ENCODE results near the gene SMNDC1.

Gene SMNDC1

GRCh38 chr10:110343947-110344346 is 39.2 kb upstream of the SMNDC1 start:
- H3K36me3 Mint-ChIP-seq (ENCODE audit: low read depth) = no peaks in the 10 kb centered on the region
- H3K4me3 Mint-ChIP-seq = no peak overlapping the region
- H3K4me1 Mint-ChIP-seq = no peaks in the 10 kb centered on the region
- H3K27ac Mint-ChIP-seq = no peak overlapping the region
- peaks cover 19% of the 10 kb centered on the region for H3K27me3 Mint-ChIP-seq (ENCODE audit: low read depth, poor library complexity)
- TF ChIP-seq CTCF (IDR thresholded peaks at IDR 0.05) = no peak
- no peak for DNase-seq
- H3K9me3 Mint-ChIP-seq = no peaks in the 10 kb centered on the region

GRCh38 chr10:110340816-110341215 is 36.1 kb upstream of the SMNDC1 start:
- H3K4me1 Mint-ChIP-seq = peaks cover 19% of the 10 kb centered on the region

GRCh38 chr10:110340122-110340521 is 35.4 kb upstream of the SMNDC1 start:
- Mint-ChIP-seq H3K9me3 (no peaks in the 10 kb centered on the region), H3K27ac (peak overlapping the region; percentile 2), H3K36me3 (ENCODE audit: low read depth) (no peaks in the 10 kb centered on the region), H3K27me3 (ENCODE audit: low read depth, poor library complexity) (peaks cover 13% of the 10 kb centered on the region), H3K4me1 (peaks cover 26% of the 10 kb centered on the region), H3K4me3 (no peak overlapping the region)
- TF ChIP-seq CTCF (IDR thresholded peaks at IDR 0.05) = no peak
- no peak for DNase-seq

More at GRCh38 chr10:110340816-110341215, 36.1 kb upstream of the SMNDC1 start:
- TF ChIP-seq CTCF (IDR thresholded peaks at IDR 0.05) = no peak
- DNase-seq = no peak
- Mint-ChIP-seq H3K36me3 (ENCODE audit: low read depth) (no peaks in the 10 kb centered on the region), H3K27me3 (ENCODE audit: low read depth, poor library complexity) (peaks cover 14% of the 10 kb centered on the region), H3K9me3 (no peaks in the 10 kb centered on the region), H3K27ac (no peak overlapping the region), H3K4me3 (no peak overlapping the region)

- no peak for TF ChIP-seq CTCF (IDR thresholded peaks at IDR 0.05)
- Mint-ChIP-seq H3K4me3 (no peak overlapping the region), H3K27ac (no peak overlapping the region), H3K4me1 (peaks cover 28% of the 10 kb centered on the region), H3K36me3 (ENCODE audit: low read depth) (no peaks in the 10 kb centered on the region), H3K27me3 (ENCODE audit: low read depth, poor library complexity) (peaks cover 13% of the 10 kb centered on the region), H3K9me3 (peaks cover under 1% of the 10 kb centered on the region)
- DNase-seq = no peak
These were observed 33.2 kb upstream of the SMNDC1 start for GRCh38 chr10:110337906-110338305.

- Mint-ChIP-seq H3K36me3 (ENCODE audit: low read depth) (no peaks in the 10 kb centered on the region), H3K27me3 (ENCODE audit: low read depth, poor library complexity) (peaks cover 11% of the 10 kb centered on the region)
- TF ChIP-seq CTCF (IDR thresholded peaks at IDR 0.05) = no peak
These were observed 32.7 kb upstream of the SMNDC1 start for GRCh38 chr10:110337401-110337800.

GRCh38 chr10:110336111-110336721 is 31.5 kb upstream of the SMNDC1 start:
- no peak for TF ChIP-seq CTCF (IDR thresholded peaks at IDR 0.05)
- peaks cover 28% of the 10 kb centered on the region for H3K4me1 Mint-ChIP-seq
- no peak overlapping the region for H3K4me3 Mint-ChIP-seq
- peaks cover 13% of the 10 kb centered on the region for H3K9me3 Mint-ChIP-seq
- H3K36me3 Mint-ChIP-seq (ENCODE audit: low read depth) = no peaks in the 10 kb centered on the region
- H3K27ac Mint-ChIP-seq = peak overlapping the region; percentile 76
- DNase-seq = no peak
- H3K27me3 Mint-ChIP-seq (ENCODE audit: low read depth, poor library complexity) = peaks cover 6% of the 10 kb centered on the region

More at GRCh38 chr10:110337401-110337800, 32.7 kb upstream of the SMNDC1 start:
- peaks cover 6% of the 10 kb centered on the region for H3K9me3 Mint-ChIP-seq
- DNase-seq = no peak
- peaks cover 28% of the 10 kb centered on the region for H3K4me1 Mint-ChIP-seq
- H3K4me3 Mint-ChIP-seq = no peak overlapping the region
- no peak overlapping the region for H3K27ac Mint-ChIP-seq
